GM18870 (cell line): ENCODE data around the gene XDH.
A peak's percentile ranks its signal among the peaks of the same experiment; 100 is the strongest.

Experiments used
- ATAC-seq: cut with Tn5 transposase; IDR thresholded peaks from one replicate; pipeline ENCODE4 v1.9.1; 2021; ENCODE audit warnings: moderate library complexity; ENCODE audit not compliant: unreplicated experiment

Gene XDH

GRCh38 chr2:31333046-31333445 is 81.5 kb downstream of the XDH start:
- ATAC-seq = no peak

DNA sequence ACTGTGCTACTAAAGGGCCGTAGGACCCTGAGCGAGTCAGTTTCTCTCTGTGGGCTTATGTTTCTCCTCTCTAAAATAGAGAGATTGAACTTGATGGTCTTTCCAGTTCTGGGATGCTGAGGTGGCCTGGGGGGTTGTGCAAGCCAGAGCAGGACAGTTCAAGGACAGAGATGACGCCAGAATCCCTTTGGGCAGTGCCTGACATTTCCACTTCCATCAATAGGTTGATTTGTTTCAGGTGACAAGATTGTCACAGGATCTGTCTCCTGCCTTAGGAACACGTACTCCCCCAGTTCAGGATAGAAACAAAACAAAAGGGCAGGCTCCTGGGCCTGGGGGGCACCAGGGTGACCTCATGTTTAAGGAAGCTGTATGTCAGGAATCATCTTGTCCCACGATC is 82.0 kb downstream of the XDH start:
- ATAC-seq = no peak

GRCh38 chr2:31331156-31331555 is 83.4 kb downstream of the XDH start:
- no peak for ATAC-seq

GRCh38 chr2:31329081-31329625 is 85.4 kb downstream of the XDH start:
- no peak for ATAC-seq

DNA sequence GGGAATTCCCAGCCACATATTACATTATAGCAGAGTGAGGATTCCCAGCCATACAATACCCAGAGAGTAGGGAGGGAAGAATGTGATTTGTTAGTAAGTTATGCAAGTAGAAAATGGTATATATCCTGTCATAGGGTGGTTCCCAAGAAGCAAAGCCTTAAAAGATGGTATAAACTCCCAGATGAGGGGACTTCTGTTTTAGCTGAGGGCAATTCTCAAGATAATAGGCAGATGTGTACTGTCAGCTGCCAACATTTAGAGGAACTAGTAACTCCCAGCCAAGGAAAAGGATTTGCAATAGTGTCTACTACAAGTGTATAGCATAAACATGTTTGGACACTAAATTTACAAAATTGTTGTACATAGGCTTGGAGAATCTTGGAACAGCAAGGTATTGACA is 86.5 kb downstream of the XDH start:
- ATAC-seq = no peak

DNA sequence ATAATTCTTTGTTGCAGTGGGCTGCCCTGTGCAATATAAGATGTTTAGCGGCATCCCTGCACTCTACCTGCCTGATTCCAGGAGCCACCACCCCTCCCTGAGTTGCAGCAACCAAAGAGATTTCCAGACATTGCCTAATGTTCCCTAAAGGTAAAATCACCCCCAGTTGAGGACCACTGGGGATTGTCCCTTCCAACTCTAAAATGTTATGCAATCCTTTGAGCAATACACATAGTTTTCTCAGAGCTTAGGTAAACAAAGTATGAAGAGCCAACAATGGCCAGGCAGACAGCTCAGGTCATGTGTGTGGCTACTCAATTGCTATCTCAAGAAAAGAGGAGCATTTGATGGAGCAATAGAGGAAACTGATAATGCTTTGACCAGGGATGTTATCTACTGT is 87.0 kb downstream of the XDH start:
- no peak for ATAC-seq

DNA sequence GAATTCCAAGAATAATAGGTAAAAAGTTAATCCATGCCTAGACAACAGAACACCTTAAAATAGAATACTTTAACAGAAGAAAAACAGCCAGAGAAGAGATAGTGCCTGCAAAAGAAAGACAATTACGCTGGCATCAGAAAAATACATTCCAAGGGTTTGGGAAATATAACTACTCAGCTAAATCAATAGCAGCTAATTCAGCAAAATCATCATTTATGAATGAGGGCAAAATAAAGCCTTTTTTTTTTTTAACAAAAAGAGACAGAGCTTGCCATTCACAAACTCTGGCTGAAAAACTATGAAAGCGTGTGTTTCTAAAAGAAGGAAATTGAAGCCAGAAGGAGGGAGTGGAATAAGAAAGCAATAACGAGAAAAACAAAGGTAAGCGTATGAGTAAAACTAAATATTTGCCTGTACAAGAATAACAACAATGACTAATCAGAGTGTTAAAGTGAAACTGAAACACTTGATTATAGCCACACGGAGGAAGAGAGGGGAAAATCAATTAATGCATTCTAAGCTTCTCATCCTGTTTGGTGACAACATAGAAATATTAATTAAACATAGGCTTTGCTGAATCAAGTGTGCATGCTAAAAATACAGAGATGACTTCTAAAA is 90.4 kb downstream of the XDH start:
- ATAC-seq = peak; percentile 86

DNA sequence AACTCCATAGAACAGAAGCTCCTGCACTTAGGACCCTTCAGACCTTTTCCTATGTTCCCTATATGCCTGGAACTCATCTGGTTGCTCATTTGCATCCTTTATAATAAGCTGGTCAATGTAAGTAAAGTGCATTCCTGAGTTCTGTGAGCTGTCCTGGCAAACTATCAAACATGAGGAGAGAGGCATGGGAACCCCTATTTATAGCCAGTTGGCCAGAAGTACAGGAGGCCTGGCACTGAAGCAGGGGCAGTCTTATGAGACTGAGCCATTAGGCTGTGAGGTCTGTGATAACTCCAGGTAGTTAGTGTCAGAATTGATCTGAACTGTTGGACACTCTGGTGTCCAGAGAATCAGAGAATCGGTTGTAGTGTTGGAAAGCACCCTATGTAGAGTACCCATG is 92.2 kb downstream of the XDH start:
- ATAC-seq = no peak

DNA sequence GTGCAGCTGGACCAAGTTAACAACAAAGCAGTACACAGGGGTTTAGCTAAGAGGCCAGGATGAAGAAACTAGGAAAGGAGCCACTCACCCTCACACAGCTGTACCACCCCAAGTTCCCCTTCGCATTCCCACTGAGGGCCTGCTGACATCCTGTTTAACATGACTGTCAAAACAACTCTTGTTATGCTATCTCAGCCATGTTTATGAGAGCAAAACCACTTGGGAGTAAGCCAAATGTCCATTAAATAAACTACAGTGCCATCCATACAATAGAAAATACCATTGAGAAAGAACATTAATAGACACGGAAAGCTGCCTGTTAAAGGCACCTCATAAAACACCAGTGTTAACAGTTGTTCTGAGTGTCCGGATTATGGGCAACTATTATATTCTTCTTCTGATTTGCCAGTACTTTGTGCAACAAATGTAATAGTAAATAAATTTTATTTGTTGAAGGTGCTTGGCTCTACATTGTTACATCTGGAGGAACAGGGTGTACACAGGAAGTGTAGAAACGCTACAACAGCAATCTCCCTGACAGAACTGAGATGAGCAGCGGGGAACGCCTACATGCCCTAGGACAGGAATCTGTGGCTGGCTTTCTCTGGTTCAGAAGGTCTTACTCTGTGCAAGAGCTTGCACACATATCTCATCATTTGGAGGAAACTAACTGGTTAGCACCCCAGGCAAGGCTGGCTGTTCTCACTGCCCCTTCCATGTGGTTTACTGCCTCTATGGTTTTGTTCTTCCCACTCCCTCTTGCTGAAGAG is 95.0 kb downstream of the XDH start:
- peak; percentile 48 for ATAC-seq

GRCh38 chr2:31318361-31319336 is 95.9 kb downstream of the XDH start:
- ATAC-seq = no peak

DNA sequence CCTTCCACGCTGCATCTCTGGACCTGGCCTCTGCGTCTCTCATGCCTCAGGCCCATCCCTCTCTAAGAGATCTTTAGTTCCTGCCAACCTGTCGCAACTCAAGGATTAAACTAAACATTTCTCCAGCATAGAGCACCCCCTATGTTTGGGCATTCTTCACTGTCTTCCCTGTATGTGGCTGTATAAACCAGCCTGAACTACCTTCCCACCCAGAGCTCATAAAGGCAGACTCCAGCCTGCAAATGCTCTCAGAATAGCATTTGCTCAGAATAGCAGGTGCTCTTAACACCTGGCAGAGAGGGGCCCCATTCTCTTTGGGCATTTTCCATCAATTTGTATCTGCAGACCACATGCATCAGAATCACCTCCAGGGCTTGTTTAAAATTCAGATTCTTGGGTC is 97.1 kb downstream of the XDH start:
- ATAC-seq = no peak

- ATAC-seq = no peak
These were observed 99.8 kb downstream of the XDH start for GRCh38 chr2:31314761-31315160.

DNA sequence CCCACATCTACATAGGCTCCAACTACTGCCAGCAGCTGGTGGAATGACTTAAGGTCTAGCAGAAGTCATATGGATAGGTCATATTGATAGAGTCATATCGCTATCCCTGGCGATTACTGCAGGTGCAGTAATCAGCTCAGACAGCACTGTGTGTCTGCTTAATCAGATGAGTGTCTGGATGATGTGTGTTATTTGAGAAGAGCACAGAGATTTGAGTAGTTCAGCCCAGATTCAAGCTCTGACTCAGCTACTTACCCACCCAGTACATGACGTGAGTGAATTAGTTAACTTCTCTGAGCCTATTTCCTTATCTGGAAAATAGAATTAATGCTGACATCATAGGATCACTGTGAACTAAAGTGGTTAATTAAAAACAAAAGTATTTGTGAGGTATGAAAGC is 101.6 kb downstream of the XDH start:
- no peak for ATAC-seq

GRCh38 chr2:31304816-31305215 is 109.7 kb downstream of the XDH start:
- ATAC-seq = no peak

- no peak for ATAC-seq
These were observed 111.5 kb downstream of the XDH start for GRCh38 chr2:31302940-31303563.

GRCh38 chr2:31300309-31300708 is 114.2 kb downstream of the XDH start:
- ATAC-seq = no peak

- no peak for ATAC-seq
These were observed 115.0 kb downstream of the XDH start for GRCh38 chr2:31299547-31299946.

DNA sequence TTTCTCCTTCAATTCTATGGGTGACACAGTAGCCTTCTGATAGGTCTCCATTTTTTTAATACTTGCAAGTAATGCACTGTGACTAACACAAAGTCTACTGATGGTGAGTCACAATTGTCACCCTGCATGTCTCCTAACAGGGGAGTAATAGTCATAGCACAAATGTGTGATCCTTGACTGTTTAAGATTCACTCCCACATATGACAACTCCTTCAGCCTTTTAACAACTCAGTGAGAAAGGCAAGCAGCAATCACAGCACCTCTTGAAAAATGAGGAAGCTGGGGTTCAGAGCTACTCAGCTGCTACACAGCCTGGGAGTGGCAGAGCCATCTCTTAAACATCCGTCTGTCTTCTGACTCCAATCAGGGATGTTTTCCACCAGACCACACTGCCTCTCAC is 116.8 kb downstream of the XDH start:
- no peak for ATAC-seq

DNA sequence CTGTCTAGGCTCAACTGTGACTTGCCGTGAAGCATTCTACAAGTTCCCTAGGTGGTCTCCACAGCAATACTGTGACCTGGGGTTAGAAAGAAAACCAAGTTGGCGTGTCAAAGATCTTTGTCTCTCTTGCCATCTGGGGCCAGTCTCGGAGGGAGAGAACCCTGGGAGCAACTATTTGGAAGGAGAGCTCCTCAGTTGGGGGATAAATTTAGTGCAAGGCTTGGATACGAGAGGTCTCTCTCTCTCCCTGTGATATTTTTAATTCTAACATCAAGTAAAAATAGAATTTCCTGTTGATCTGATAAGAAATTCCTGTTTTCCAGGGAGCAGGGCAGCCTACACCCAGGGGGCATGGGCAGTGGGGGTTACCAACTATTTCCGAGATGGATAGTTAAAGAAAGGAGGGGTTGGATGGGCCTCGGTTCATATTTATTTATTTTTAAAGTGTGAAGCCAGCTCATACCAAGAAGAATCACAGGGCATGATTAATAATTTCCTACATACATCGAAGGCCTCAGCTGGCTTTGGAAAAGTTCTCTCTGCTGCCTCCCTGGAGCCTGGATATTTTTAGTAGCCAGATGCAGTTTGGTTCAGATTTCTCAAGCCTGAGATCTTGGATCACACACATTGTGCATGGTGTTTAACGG is 117.8 kb downstream of the XDH start:
- no peak for ATAC-seq

DNA sequence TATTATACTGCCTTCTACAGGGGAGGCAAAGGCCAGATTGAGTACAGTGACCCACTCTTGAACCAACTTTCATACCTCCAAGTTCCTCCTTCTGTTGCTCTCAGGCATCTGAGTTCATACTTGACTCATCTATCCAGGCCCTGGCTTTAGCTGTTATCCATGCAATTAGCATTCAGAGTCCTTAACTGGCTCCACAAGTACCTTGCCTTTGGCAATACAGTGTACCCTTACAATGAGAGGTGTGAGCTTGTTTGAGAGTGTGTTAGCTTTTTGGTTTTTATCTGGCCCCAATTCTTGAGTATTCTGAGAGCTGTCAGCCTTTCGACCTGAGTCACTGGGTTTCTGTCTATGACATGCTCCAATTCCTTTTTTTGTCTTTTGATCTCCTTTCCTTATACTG is 120.3 kb downstream of the XDH start:
- ATAC-seq = no peak
